NOMO-1 (cell line): ENCODE results near the gene AKTIP.
"Not testable (repeated sequence)": the region's sequence is repeated elsewhere in the genome, so short reads cannot be mapped to it uniquely, and the experiment has no call there.

Experiments
- DNase-seq, 2 experiments: peaks; one replicate each; lab custom pipeline; 2025; ENCODE audit not compliant: unreplicated experiment in 2 of 2; lab: John Stamatoyannopoulos, UW

AKTIP gene

GRCh38 chr16:53502331-53503269, at the start of gene AKTIP:
Gene AKTIP, minus strand, starts transcription at chr16:53503209. Its CDS starts 2,950 bp downstream, at chr16:53500259.
- peak; percentile 4 to 63 for DNase-seq

DNA sequence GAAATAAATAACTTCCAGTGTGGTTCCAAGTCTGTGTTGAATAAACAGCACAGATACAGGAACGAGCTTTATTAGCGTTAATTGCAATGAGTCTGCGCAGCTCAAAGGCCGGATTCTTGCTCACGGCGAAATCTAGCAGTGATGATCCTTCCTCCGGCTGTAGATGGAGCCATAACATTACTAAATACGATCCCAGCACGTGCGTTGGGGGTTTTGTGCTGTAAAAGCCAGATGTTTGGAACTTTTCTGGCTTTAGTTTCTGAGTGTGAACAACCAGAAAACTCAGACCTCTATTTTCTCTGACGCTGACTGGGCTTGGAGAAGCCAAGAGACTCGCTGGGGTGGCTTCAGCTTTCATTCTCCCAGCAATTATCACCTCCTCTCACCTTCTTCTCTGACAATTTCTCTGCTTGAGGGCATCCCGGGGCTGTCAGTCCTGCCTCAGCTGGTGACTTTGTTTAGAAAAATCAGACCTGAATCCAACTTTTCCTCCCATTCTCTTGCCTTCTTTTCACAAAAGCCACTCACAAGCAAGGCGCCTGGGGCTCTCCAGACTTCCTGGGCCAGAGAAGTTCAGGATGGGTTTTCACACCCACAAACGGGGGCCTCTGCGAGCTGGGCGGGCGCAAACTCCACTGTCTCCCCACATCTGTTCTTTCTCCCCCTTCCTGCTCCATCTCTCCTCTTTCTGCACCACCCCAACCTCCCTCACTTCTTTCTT, 47.1 kb upstream of the AKTIP start:
- peak; percentile 70 to 86 for DNase-seq

GRCh38 chr16:53546988-53547391, 44.0 kb upstream of the AKTIP start:
- DNase-seq = no peak

DNA sequence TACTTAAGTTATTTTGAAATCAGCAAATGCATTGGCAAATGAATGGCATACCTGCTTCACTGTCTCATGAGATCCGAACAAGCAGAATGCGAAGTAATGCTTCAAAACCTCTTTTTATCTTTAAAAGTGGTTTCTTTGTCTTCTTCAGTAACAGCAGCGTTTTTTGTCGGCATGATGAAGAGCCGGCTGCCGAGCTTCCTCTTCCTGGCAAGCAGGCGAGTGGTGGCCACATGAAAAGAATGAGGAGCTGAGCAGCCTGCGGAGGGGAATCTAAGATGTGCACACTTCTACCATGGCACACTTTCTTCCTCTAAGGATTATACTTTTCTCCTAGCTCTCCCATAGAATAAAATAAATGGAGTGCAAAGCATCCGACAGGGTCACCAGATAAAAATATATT, 42.4 kb upstream of the AKTIP start:
- peak; percentile 17 to 43 for DNase-seq

DNA sequence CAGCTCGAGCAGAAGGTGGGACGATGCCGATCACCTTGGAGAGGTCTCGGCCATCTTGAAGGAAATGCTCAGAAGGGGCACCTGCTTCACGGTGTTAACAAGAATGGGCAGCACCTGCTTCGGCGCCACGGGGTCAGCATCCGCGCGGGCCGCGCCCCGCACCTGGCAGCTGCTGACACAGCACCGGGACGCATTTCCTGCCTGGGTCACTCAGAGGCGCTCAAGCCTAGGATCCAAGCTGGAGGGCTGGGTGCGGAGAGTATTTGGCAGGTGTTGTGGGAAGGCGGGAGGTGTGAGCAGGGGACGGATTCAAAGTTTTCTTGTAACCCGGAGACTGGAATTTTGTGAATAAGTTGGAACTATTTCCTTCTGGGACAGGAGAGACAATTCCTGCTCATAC, 39.3 kb upstream of the AKTIP start:
- DNase-seq = no peak

GRCh38 chr16:53541326-53541725, 38.3 kb upstream of the AKTIP start:
- no peak for DNase-seq

- not testable (repeated sequence) for DNase-seq
Measured at GRCh38 chr16:53539759-53540718, 37.0 kb upstream of the AKTIP start.

GRCh38 chr16:53539346-53539745, 36.3 kb upstream of the AKTIP start:
- not testable (repeated sequence) for DNase-seq

DNA sequence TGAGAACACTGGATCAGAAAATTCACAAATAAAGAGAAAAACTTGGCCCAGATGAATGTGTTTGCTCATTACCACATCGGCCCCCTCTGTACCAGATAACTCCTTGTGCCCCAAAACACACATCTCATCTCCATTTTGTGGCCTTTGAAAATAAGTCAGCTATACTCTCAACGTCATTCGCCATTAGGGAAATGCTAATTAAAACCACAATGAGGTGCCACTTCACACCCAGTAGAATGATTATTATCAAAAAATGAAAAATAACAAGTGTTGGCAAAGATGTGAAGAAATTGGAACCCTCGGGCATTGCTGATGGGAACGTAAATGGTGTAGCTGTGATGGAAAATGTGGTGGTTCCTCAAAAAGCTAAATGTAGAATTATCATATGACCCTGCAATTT, 34.6 kb upstream of the AKTIP start:
- no peak for DNase-seq

GRCh38 chr16:53534206-53534605, 31.2 kb upstream of the AKTIP start:
- DNase-seq = no peak

GRCh38 chr16:53530741-53531140, 27.7 kb upstream of the AKTIP start:
- DNase-seq = no peak

DNA sequence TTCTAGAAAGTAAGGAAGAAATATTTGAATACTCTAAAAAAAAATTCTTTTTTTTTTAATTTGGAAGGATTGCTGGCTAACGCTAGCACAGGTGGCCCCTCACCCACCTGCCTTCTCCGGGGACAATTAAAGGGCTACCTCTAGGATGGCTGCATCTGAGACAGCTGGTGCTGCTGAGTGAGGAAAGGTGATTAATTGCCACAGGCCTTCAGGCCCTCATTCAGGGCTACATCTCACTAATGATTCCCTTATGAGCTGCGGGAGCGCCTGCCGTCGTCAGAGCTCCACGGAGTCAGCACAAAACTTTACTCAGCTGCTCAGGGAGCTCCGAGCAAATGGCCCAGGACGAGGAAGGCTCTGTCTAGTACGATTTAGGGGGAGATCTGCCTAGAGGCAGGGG, 27.0 kb upstream of the AKTIP start:
- no peak for DNase-seq

- no peak for DNase-seq
Measured at GRCh38 chr16:53529513-53529912, 26.5 kb upstream of the AKTIP start.

GRCh38 chr16:53528797-53529196, 25.8 kb upstream of the AKTIP start:
- DNase-seq = no peak

DNA sequence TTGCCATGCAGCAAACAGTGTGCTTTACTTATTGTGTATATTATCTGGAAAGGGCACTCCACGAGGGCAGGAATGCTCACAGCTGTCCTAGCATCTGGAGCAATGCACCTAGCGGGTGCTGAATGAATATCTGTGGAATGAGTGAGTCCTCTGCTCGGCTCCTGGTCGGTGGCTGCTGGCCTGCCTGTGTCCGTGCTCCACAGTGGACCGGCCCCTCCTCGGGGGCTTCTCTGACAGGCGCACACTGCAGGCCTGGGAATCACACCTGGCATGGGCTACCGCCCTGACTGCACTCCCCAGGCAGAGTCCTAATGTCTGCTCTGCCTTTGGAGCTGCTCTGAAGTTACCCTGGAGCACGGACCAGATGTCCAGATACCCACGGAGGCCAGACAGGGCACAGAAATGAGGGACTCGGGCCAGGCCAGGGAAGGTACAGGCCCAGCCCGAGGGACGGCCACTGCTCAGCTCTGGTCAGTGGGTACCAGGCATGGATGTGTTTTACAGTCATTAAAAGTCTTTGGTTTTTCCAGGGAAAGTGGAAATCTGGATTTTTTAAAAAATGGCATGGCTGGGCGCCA, 21.1 kb upstream of the AKTIP start:
- no peak for DNase-seq

DNA sequence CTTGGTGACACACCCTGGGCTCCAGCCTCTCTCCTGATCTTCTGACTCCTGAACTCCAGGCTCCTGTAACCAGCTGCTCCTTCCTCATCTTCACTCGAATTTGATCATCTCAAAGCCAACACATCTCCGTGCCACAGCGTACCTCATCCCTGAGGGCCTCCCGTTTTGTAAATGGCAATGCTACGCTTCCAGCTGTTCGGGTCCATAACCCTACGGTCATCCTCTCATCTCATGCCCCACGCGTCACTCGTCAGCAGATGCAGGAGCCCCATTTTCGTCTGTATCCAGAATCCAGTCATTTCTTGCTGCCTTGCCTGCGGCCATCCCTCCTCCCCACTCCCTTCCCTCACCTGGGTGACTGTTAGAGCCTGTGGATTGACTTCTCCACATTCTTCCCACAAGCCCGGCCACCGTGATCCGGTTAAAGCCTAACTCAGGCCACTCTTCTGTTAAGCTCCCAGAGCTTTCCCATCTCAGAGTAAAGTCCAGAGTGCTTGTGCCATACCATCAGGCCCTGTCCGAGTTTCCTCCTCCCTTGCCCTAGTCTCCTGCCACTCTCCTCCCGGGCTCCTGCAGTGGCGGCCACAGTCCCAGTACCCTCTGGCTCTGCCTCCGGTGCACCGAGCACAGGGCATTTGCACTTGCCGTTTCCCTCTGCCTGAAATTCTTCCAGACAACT, 20.3 kb upstream of the AKTIP start:
- DNase-seq = no peak

- no peak for DNase-seq
Measured at GRCh38 chr16:53519417-53520091, 16.5 kb upstream of the AKTIP start.

DNA sequence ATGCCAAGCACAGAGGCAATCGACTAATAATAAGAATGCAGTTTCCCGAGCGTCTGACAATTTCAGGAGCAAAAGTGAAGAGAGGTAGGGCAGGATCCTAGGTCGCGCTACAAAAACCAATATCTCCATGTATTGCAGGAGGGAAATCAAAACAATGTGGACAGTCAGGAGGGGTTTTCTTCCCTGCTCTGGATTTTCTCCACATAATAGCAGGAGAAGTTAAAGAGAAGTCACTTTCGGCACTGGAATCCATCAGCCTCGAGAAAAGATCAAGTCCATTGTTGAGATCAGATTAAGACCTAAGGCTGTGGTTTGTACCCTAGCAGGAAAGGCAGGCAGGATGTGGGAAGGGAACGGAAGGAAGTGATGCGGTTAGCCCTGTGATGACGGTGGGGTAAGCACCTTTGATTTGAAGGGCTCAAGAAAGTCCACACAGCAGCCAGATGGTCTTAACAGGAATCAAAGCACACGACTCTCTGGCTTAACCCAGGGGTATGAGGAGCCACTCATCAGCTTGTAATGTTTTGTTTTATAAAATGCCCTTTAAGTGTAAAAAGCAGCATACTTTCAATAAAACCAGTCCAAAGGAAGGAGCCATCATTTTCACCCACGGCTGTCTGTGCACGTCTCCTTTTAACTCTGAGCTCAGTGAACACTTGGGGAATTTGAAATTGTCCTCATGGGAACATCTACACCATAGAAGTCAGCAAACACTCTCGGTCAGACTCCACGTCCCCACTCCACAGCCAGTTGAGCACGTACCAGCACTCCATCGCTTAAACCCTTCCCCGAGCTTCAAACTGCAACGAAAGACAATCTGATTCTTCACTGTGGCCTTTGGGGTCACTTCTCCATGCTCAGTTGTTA, 15.8 kb upstream of the AKTIP start:
- peak; percentile 58 to 77 for DNase-seq
